DMS53 treated with DMSO at 0.1 percent for 48 hours (cell line): Measurements from ENCODE around the gene TADA2A.
"Not testable (repeated sequence)": the region's sequence is repeated elsewhere in the genome, so short reads cannot be mapped to it uniquely, and the experiment has no call there.

ENCODE experiments used
- DNase-seq: peaks from one replicate; lab custom pipeline; 2025; ENCODE audit not compliant: unreplicated experiment; lab: John Stamatoyannopoulos, UW

The TADA2A gene

GRCh38 chr17:37490638-37491614, 84.2 kb downstream of the TADA2A start:
- no peak for DNase-seq

GRCh38 chr17:37492167-37492566, 85.5 kb downstream of the TADA2A start:
- DNase-seq: no peak

GRCh38 chr17:37493249-37494027, 86.8 kb downstream of the TADA2A start:
- DNase-seq: no peak

DNA sequence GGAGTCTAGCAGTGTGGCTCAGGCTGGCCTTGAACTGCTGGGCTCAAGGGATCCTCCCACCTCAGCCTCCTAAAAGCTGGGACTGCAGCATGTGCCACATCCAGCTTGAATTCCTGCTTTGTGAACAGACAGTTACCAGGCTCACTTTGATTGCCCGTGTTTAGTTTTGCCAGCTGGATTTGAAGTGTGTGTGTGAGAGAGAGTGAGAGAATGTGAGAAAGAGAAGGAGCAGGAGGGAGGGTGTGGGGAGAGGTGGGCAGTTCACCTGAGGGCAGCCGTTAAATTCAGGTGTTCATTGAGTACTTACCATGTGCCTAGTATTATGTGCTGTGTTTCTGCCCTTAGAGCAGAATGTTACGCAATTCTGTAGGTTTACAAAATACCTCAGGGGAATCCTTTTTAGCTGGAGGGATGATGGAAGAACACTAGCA, 87.7 kb downstream of the TADA2A start:
- DNase-seq: no peak

DNA sequence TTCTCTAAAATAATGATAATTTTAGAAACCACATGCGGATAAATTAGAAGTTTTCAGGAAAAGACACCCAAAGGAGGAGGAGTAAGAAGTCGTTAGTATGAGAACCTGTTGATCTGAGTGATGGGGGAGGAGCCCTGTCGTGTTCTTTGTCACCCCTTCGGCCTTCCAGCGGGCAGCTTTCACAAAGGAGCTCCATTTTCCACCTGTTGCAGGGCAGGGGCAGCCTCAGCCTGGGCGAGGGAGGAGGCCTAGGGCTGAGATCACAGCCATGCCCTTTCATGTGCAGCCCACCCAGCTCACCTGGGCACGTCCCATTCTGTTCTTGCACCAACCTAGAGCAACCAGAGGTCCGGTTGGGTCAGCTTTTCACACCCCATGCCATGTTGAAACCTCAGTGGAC, 88.3 kb downstream of the TADA2A start:
- DNase-seq: no peak

- DNase-seq: no peak
These were observed 93.7 kb downstream of the TADA2A start for GRCh38 chr17:37500378-37500777.

- DNase-seq: no peak
These were observed 95.6 kb downstream of the TADA2A start for GRCh38 chr17:37502009-37502936.

GRCh38 chr17:37503148-37503547, 96.5 kb downstream of the TADA2A start:
- DNase-seq: no peak

DNA sequence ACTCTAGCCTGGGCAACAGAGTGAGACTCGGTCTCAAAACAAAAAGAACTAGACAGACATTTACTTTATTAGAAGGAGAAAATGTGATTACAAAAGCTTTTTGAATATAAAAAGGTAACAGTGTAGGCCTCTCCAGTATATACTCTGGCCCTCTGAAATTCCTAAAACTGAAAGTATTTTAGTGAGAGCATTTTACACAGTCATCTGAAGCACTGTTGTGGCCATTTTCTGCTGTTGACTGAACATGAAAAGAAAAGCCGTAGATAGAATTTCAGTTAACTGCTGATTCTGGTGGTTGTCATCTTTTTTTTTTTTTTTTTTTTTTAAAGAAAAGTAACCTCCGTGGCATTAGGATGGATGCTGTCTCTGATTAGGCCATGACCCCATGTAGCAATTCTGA, 98.6 kb downstream of the TADA2A start:
- DNase-seq: no peak

DNA sequence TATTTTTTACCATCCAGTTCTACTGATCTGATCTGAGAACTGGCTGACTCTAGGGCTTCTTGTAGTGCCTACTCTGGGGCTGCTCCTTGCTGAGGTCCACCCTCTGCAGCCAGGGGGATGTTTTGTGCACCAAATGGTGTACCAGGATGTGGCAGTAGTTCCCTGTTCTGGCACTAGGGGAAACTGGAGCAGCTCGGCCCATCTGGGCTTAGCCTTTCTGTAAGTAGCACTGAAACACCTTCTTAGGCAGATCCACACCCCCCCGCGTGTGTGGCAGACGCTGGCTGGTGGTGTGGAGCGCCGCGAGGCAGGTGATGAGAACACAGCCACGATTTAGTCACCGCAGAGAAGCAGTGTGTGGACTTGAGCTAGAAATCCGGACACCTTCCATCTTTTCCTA, 100.0 kb downstream of the TADA2A start:
- DNase-seq: no peak

DNA sequence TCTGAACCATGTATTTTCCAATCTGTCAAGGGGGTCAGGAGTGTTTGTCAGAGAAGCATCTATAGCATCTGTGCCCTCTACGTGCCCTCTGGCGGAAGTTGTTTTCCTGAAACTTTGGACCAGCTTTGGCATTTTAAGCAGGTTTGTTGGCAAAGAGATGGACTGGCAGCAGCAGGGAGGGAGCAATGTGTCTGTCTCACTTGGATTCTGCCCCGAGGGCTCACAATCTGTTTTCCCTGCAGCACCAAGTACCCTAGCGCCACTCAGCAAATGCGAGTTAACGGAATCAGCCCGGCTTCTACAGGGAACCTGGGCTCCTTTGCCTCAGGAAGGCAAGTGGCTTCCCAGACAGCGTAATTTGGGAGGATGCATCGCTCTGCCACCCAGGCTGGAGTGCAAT, 100.4 kb downstream of the TADA2A start:
- DNase-seq: no peak

DNA sequence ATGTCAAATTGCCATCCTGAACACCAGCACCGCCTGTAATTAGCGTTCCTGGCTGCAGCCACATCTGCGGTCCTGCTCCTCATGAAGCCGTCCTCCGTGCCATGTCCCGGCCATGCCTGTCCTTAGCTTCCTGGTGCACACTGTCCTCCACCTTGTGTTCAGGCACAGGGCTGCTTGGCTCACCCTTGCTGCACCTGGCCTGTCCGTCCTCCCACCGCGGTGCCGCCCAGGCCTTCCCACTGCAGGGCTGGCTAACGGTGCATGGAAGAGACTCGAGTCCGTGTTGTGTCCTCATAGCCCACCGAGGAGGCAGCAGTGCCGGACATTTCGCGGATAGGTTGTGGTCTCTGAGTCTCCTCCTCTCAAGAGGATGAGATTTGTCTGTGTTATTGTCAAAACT, 103.4 kb downstream of the TADA2A start:
- no peak for DNase-seq

DNA sequence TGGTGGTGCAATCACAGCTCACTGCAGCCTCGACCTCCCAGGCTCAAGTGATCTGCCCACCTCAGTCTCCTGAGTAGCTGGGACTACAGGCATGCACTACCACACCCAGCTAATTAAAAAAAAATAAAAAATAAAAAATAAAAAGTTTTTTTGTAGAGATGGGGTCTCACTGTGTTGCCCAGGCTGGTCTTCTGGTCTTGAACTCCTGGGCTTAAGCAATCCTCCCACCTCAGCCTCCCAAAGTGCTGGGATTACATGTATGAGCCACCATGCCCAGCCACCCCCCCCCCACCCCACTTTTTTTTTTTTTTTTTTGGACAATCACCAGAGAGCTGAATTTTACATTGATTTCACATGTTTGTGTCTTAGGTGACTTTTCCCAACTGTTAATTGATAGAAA, 105.0 kb downstream of the TADA2A start:
- DNase-seq: not testable (repeated sequence)

DNA sequence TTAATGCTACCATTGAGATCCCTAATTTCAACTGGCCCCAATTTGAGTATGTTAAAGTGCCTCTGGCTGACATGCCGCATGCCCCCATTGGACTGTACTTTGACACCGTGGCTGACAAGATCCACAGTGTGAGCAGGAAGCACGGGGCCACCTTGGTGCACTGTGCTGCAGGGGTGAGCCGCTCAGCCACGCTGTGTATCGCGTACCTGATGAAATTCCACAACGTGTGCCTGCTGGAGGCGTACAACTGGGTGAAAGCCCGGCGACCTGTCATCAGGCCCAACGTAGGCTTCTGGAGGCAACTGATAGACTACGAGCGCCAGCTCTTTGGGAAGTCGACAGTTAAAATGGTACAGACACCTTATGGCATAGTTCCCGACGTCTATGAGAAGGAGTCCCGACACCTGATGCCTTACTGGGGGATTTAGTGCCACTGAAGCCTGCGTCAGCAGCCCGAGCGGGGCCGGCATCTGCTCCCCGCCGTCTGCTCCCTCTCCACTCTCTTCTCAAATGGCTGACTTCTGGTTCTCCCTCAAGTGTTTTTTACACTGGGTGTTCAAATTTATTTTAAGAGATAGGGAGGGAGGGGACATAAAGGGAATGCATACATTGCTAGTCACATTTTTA, 105.9 kb downstream of the TADA2A start:
- DNase-seq: no peak

- DNase-seq: no peak
These were observed 107.0 kb downstream of the TADA2A start for GRCh38 chr17:37513711-37514110.

- DNase-seq: no peak
These were observed 109.5 kb downstream of the TADA2A start for GRCh38 chr17:37516127-37516571.

- no peak for DNase-seq
These were observed 111.2 kb downstream of the TADA2A start for GRCh38 chr17:37517881-37518280.

DNA sequence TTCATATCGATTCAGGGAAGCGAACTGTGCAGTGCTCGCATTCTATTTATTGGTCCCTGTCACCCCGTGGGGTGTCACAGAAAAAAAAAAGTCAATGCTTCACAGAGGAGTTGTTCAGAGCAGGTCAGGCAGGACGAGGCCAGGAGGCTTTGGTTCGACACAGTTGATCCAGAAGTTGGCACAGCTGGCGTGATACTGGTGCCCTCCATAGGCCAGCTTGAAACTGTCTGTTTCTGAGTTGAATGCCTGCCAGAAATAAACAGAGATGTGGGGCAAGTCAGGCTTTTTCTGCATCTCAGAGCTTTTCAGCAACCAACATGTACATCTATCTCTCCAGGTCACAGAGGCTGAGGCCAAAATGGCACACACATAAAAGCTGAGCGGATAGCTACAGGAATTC, 112.1 kb downstream of the TADA2A start:
- DNase-seq: no peak

- no peak for DNase-seq
These were observed 112.7 kb downstream of the TADA2A start for GRCh38 chr17:37519251-37519985.

GRCh38 chr17:37520174-37520573, 113.5 kb downstream of the TADA2A start:
- DNase-seq: no peak
